Natural killer cell (primary cell): ENCODE measurements around the gene RBFOX2. TPM values are rescaled to one million over a fixed set of nuclear protein-coding genes. Genes with fewer than 3 reads are reported as not detected.
A peak's percentile ranks its signal among the peaks of the same experiment; 100 is the strongest.

Experiments used
- ATAC-seq, 3 donors: fragments of 150-1000 bp in 2 of 3; fragments of 200-7000 bp in 1 of 3; cut with Tn5 transposase; 1 replicate in 1 of 3; 2 replicates in 2 of 3; pipeline ENCODE4 v1.10.0; 2021; ENCODE audit warnings: mild to moderate bottlenecking in 2 of 3, moderate library complexity in 2 of 3
- DNase-seq, 2 donors: peaks; one replicate each; pipeline versions ENCODE4 v3.0.0 to v3.0.0-alpha.2; 2013 to 2021; ENCODE audit warnings: mixed read lengths in 1 of 2
- H3K27ac ChIP-seq: one replicate; pipeline ENCODE4 v1.5.1; 2013; ENCODE audit warnings: mild to moderate bottlenecking, low read length
- H3K27me3 ChIP-seq: one replicate; pipeline ENCODE4 v1.6.1; 2013; ENCODE audit warnings: low read length; ENCODE audit not compliant: control insufficient read depth, insufficient read depth
- H3K36me3 ChIP-seq: one replicate; pipeline ENCODE4 v1.6.1; 2013; ENCODE audit warnings: low read length; ENCODE audit not compliant: control insufficient read depth, insufficient read depth
- H3K4me1 ChIP-seq: one replicate; pipeline ENCODE4 v1.6.1; 2013; ENCODE audit warnings: low read length; ENCODE audit not compliant: control insufficient read depth, insufficient read depth
- H3K4me3 ChIP-seq: one replicate; pipeline ENCODE4 v1.5.1; 2013; ENCODE audit warnings: low read length
- H3K9me3 ChIP-seq: one replicate; pipeline ENCODE4 v1.6.1; 2013; ENCODE audit warnings: low read length; ENCODE audit not compliant: control insufficient read depth, insufficient read depth
- H3K27ac Mint-ChIP-seq, 2 donors: one replicate each; pipeline ENCODE4 v1.8.0; 2022; ENCODE audit warnings: mild to moderate bottlenecking in 2 of 2, mixed read lengths in 2 of 2, moderate library complexity in 1 of 2
- H3K27me3 Mint-ChIP-seq, 2 donors: one replicate each; pipeline ENCODE4 v1.8.0; 2022; ENCODE audit warnings: low read depth in 2 of 2, mixed read lengths in 2 of 2
- H3K36me3 Mint-ChIP-seq: one replicate; pipeline ENCODE4 v1.8.0; 2022; ENCODE audit warnings: mixed read lengths
- H3K4me1 Mint-ChIP-seq, 2 donors: one replicate each; pipeline ENCODE4 v1.8.0; 2022; ENCODE audit warnings: mixed read lengths in 2 of 2
- H3K4me3 Mint-ChIP-seq: one replicate; pipeline ENCODE4 v1.8.0; 2022; ENCODE audit warnings: mild to moderate bottlenecking, moderate library complexity, mixed read lengths
- H3K9me3 Mint-ChIP-seq, 2 donors: one replicate each; pipeline ENCODE4 v1.8.0; 2022; ENCODE audit warnings: mixed read lengths in 2 of 2
- WGBS: methylation state at CpG from one replicate; pipeline ENCODE4 v1.1.7; 2013; ENCODE audit warnings: missing lambda C conversion rate; ENCODE audit not compliant: insufficient coverage; 5-methylcytosine and 5-hydroxymethylcytosine counted together
- intact Hi-C: fragments of 100-400 bp; cut with micrococcal nuclease; formaldehyde crosslinking; loops from one replicate; pipeline ENCODE4 v1.14.2; 2022
- total RNA-seq, 4 donors: library from RNA; stranded (reverse); fragments of 120-200 nt in 1 of 4; gene quantifications; one replicate each; pipeline versions ENCODE4 v1.2.3 to v1.2.4, GENCODE V29; 2013 to 2022
- TF ChIP-seq, protein P1 (sequence below): fragments of 200-600 bp; IDR thresholded peaks from one replicate; pipeline ENCODE4 v1.8.0; 2022; ENCODE audit warnings: antibody characterized with exemption

The RBFOX2 gene
- total RNA-seq, 3 donors from 2014 or later (not counting 1 experiment from before 2014, with no cell fraction given), result 1.0 to 4.7 (median 3.0) TPM

GRCh38 chr22:36032611-36033010, 4.0 kb upstream of the RBFOX2 start:
- 97% methylated on average over 5 of the region's 6 CpGs for WGBS
- no peaks in the 10 kb centered on the region for H3K9me3 Mint-ChIP-seq

GRCh38 chr22:36029406-36029755, 757 bp upstream of the RBFOX2 start:
- Mint-ChIP-seq H3K36me3 (no peaks in the 10 kb centered on the region), H3K4me1 (peaks cover 16% of the 10 kb centered on the region in 2 donors), H3K4me3 (peak overlapping the region; percentile 83), H3K9me3 (no peaks in the 10 kb centered on the region), H3K27me3 (peaks cover 17 to 22% of the 10 kb centered on the region in 2 donors), H3K27ac (no peak overlapping the region)
- H3K9me3 ChIP-seq, result no peaks in the 10 kb centered on the region
- DNase-seq (no peak), ATAC-seq (no peak)
- TF ChIP-seq, protein P1, sequence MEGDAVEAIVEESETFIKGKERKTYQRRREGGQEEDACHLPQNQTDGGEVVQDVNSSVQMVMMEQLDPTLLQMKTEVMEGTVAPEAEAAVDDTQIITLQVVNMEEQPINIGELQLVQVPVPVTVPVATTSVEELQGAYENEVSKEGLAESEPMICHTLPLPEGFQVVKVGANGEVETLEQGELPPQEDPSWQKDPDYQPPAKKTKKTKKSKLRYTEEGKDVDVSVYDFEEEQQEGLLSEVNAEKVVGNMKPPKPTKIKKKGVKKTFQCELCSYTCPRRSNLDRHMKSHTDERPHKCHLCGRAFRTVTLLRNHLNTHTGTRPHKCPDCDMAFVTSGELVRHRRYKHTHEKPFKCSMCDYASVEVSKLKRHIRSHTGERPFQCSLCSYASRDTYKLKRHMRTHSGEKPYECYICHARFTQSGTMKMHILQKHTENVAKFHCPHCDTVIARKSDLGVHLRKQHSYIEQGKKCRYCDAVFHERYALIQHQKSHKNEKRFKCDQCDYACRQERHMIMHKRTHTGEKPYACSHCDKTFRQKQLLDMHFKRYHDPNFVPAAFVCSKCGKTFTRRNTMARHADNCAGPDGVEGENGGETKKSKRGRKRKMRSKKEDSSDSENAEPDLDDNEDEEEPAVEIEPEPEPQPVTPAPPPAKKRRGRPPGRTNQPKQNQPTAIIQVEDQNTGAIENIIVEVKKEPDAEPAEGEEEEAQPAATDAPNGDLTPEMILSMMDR, result no peak
- H3K27ac ChIP-seq, result no peak overlapping the region
- intact Hi-C loops, result no loop called here
- peaks cover 5% of the 10 kb centered on the region for H3K27me3 ChIP-seq
- peak overlapping the region; percentile 35 for H3K4me3 ChIP-seq
- no peaks in the 10 kb centered on the region for H3K36me3 ChIP-seq
- H3K4me1 ChIP-seq, result peaks cover 9% of the 10 kb centered on the region
- WGBS, result 44% methylated on average over 7 of the region's 7 CpGs

More at GRCh38 chr22:36032611-36033010, 4.0 kb upstream of the RBFOX2 start:
- intact Hi-C loops, result no loop called here
- Mint-ChIP-seq H3K4me3 (no peak overlapping the region), H3K4me1 (peaks cover 11 to 12% of the 10 kb centered on the region in 2 donors), H3K27me3 (peaks cover 18 to 45% of the 10 kb centered on the region in 2 donors), H3K36me3 (no peaks in the 10 kb centered on the region), H3K27ac (no peak overlapping the region)
- ATAC-seq (no peak), DNase-seq (no peak)
- no peak overlapping the region for H3K4me3 ChIP-seq
- peaks cover 7% of the 10 kb centered on the region for H3K4me1 ChIP-seq
- H3K27ac ChIP-seq, result no peak overlapping the region
- TF ChIP-seq, protein P1, result no peak
- H3K9me3 ChIP-seq, result no peaks in the 10 kb centered on the region
- H3K36me3 ChIP-seq, result no peaks in the 10 kb centered on the region
- peaks cover 5% of the 10 kb centered on the region for H3K27me3 ChIP-seq

DNA sequence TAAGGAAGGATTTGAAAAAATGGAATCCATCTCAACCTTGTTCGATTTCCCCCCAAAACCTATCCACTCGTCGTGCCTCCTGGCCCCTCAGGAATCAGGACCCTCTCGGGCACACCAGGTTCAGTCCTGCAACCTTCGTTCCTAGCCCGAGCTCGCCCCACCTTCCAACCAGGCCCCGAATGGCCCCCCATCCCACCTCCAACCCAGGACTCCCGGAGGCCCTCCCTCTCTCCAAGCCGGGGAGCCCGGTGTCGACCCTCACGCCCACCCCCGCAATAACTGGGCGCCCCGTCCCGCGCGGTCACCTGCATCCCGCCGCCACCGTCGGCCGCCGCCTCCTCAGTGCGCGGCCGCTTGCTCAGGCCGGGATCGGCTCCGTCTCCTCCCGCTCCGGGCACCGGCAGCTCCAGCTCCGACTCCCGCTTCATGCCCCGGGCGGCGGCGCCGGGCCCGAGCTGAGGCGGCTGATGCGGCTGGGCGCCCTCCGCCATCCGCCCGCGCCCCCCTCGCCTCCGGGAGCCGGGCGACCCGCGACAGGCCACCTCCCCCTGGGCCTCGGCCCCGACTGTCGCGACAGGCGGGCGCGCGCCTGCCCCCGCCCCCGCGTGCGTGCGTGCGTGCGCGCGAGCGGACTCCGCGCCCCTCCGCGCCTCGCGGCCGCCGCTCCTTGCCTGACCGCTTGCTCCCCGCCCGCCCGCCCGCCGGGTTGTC, 534 bp downstream of the RBFOX2 start:
- H3K4me3 ChIP-seq, result peak overlapping the region; percentile 16

More for the DNA sequence above, 534 bp downstream of the RBFOX2 start:
- Mint-ChIP-seq H3K27me3 (peaks cover 19 to 22% of the 10 kb centered on the region in 2 donors), H3K9me3 (no peaks in the 10 kb centered on the region), H3K4me1 (peaks cover 16% of the 10 kb centered on the region in 2 donors), H3K4me3 (peak overlapping the region; percentile 87), H3K36me3 (no peaks in the 10 kb centered on the region), H3K27ac (peak overlapping the region in 1 of 2 donors; percentile 65)
- Histone ChIP-seq H3K27me3 (peaks cover 5% of the 10 kb centered on the region), H3K36me3 (no peaks in the 10 kb centered on the region), H3K27ac (no peak overlapping the region), H3K9me3 (no peaks in the 10 kb centered on the region), H3K4me1 (peaks cover 9% of the 10 kb centered on the region)
- intact Hi-C loops, result no loop called here
- under 1% methylated on average over 87 of the region's 87 CpGs for WGBS
- peak in 2 of 3 donors; percentile 14 to 16 for ATAC-seq
- TF ChIP-seq, protein P1, result no peak
- DNase-seq, result peak in 1 of 2 donors; percentile 21
